Measurements from ENCODE around the gene AQP7. TPM values are rescaled to one million over a fixed set of nuclear protein-coding genes. Genes with fewer than 3 reads are reported as not detected.
"Not testable (repeated sequence)": the region's sequence is repeated elsewhere in the genome, so short reads cannot be mapped to it uniquely, and the experiment has no call there.

AQP7 gene
- polyA plus RNA-seq, 1 donor: 6.4 TPM

DNA sequence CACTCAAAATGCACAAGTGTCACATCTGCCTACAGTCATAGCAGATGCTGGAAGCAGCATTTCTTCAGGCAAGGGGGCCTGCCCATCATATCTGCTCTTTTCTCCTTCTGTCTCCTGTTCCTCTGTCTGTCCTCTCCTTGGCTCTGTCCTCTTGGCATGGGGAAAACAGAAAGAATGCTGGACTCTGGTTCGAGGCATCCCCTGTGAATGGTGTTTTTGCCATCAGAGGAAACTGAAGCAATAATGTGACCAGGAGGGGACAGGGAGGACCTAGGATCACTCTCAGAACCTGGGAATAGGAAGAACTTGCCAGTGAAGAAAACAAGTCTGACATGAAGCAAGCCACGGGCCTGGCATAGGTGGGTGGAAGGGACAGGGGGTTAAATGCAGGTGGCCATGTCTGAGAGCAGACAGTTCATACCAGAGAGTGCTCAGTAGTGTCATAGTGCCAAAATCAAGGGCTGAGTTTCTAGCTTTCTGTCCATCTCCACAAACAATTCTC is 35.3 kb downstream of the AQP7 start:
- DNase-seq: no peak

GRCh38 chr9:33364814-33365213 is 37.6 kb downstream of the AQP7 start:
- DNase-seq: not testable (repeated sequence)

- DNase-seq: no peak
Measured at GRCh38 chr9:33364127-33364526, 38.2 kb downstream of the AQP7 start.

DNA sequence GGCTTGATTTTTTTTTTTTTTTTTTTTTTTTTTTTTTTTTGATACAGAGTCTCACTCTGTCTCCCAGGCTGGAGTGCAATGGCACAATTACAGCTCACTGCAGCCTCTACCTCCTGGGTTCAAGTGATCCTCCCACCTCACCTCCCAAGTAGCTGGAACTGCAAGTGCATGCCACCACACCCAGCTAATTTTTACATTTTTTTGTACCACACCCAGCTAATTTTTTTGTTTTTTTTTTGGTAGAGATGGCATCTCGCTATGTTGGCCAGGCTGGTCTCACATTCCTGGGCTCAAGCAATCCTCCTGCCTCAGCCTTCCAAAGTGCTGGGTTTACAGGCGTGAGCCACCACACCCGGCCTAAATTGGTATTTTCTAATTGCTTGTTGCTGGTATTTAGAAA is 43.7 kb downstream of the AQP7 start:
- not testable (repeated sequence) for DNase-seq

DNA sequence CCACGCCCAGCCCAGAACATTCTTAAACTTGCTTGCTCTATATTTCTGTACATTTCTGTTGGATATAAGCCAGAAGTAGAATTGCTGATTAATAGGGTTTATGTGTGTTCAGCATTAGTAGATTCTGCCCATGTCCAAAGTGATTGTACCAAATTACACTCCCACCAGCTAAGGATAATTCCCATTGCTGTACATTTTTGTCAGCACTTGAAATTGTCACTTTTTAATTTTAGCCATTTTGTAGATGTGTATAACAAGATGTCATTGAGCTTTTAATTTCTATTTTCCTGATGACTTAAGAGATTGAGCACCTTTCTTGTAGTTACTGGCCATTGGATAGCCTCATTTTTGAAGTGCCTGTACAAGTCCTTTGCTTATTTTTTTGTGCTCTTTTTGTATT is 46.4 kb downstream of the AQP7 start:
- no peak for DNase-seq

GRCh38 chr9:33354651-33355211 is 47.6 kb downstream of the AQP7 start:
- no peak for DNase-seq

- no peak for DNase-seq
Measured at GRCh38 chr9:33351547-33351946, 50.8 kb downstream of the AQP7 start.

DNA sequence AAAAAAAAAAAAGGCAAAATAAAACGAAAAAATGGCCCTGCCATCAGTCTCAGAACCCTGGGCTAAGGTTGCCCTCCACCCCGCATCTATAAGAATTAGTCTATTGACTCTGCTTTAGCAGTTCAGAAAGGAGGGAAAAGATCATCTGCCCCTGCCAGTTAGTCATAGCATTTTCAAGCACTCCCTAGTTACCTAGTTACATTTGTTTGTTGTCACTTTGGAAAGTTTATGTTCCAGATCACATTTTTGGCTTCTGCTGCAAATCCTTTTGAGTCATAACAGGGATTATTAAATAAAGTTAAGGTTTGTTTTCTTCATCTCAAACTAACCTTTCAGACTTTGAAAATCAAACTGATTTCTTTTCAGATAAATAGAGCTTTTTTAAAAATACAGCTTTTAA is 52.1 kb downstream of the AQP7 start:
- DNase-seq: peak; percentile 71

DNA sequence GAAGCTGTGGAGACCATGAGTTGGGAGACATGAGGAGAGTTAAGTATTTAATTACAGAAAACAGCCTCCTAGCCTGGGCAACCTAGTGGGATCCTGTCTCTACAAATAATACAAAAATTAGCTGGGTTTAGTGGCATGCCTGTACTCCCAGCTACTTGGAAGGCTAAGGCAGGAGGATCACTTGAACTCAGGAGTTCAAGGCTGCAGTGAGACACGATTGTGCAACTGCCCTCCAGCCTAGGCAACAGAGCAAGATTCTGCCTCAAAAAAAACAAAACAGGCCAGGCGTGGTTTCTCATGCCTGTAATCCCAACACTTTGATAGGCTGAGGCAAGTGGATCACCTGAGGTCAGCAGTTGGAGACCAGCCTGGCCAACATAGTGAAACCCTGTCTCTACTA is 52.6 kb downstream of the AQP7 start:
- DNase-seq: no peak

DNA sequence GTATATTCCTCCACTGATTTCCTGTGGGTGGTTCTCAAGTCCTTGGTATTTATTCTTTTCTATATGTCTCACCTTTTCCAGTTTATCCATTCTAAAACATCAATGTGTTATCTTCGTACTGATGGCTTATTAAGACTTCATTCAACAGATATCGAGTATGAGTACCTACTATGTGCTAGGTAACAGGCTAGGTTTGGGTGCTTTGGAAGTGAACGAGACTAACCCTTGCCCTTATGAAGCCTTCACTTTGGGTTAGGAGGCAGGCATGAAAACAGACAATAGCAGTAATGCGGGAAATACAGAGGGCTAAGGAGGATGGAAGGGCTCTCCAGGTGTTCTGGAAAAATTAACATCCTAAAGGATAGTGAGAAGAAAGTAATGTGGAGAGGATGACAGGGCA is 53.4 kb downstream of the AQP7 start:
- no peak for DNase-seq

- no peak for DNase-seq
Measured at GRCh38 chr9:33346564-33346963, 55.8 kb downstream of the AQP7 start.

DNA sequence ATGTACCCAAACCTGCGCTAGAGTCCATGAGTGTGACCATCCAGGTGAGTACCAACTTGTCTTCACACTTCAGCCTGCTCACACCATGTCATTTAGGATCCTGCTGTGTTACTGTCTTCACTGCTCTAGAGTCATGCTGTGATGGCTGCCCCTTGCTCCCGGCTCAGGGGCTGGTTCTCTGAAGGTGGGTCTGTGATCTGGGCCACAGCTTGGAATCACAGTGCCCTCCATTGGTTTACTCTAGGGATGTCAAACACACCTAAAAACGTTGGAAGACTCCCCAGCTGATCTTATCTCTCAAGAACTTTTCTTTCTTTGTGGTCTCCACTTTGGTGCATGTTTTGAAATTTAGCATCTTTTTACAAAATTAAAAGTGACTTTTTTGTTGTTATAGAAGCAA is 58.2 kb downstream of the AQP7 start:
- DNase-seq: no peak

- no peak for DNase-seq
Measured at GRCh38 chr9:33341182-33341581, 61.2 kb downstream of the AQP7 start.

- DNase-seq: no peak
Measured at GRCh38 chr9:33340186-33340585, 62.2 kb downstream of the AQP7 start.

Other genes starting within 250 kb of the AQP7 start
- 38.4 TPM for gene B4GALT1, start 235.2 kb downstream of the AQP7 start, polyA plus RNA-seq (ENCODE audit: insufficient read length)
- 0.52 TPM for gene SPINK4, start 162.4 kb downstream of the AQP7 start, polyA plus RNA-seq (ENCODE audit: insufficient read length)
- 96.4 TPM for gene BAG1, start 137.9 kb downstream of the AQP7 start, polyA plus RNA-seq (ENCODE audit: insufficient read length)
- gene CHMP5, start 137.5 kb downstream of the AQP7 start, polyA plus RNA-seq (ENCODE audit: insufficient read length): 68.9 TPM
- gene NFX1, start 112.1 kb downstream of the AQP7 start, polyA plus RNA-seq (ENCODE audit: insufficient read length): 25.6 TPM
- gene AQP3, start 45.0 kb upstream of the AQP7 start, polyA plus RNA-seq (ENCODE audit: insufficient read length): 7.6 TPM
- gene NOL6, start 71.4 kb upstream of the AQP7 start, polyA plus RNA-seq (ENCODE audit: insufficient read length): 23.2 TPM
- 0.08 TPM for gene ANKRD18B, start 121.7 kb upstream of the AQP7 start, polyA plus RNA-seq (ENCODE audit: insufficient read length)